DMS 273 treated with DMSO at 0.1 percent for 48 hours (cell line): ENCODE data around the gene MRPL39.

Experiments
- DNase-seq: peaks from one replicate; lab custom pipeline; 2025; lab: John Stamatoyannopoulos, UW

The MRPL39 gene

GRCh38 chr21:25614441-25614840 lies 7.2 kb upstream of the MRPL39 start:
- no peak for DNase-seq

GRCh38 chr21:25608044-25608737 lies 910 bp upstream of the MRPL39 start:
- DNase-seq = peak; percentile 35

- DNase-seq = no peak
These were observed 17.4 kb downstream of the MRPL39 start for GRCh38 chr21:25589887-25590286.

- no peak for DNase-seq
These were observed 20.5 kb downstream of the MRPL39 start for GRCh38 chr21:25586791-25587190.

GRCh38 chr21:25586326-25586725 lies 21.0 kb downstream of the MRPL39 start:
- no peak for DNase-seq

GRCh38 chr21:25584833-25585676 lies 22.2 kb downstream of the MRPL39 start:
- DNase-seq = no peak

GRCh38 chr21:25583370-25584130 lies 23.7 kb downstream of the MRPL39 start:
- DNase-seq = no peak

GRCh38 chr21:25582888-25583287 lies 24.4 kb downstream of the MRPL39 start:
- no peak for DNase-seq

GRCh38 chr21:25582164-25582790 lies 25.0 kb downstream of the MRPL39 start:
- DNase-seq = no peak

GRCh38 chr21:25581582-25581981 lies 25.7 kb downstream of the MRPL39 start:
- DNase-seq = no peak

GRCh38 chr21:25580912-25581260 lies 26.4 kb downstream of the MRPL39 start:
- DNase-seq = no peak

GRCh38 chr21:25579226-25580013 lies 27.9 kb downstream of the MRPL39 start:
- no peak for DNase-seq

- DNase-seq = no peak
These were observed 29.0 kb downstream of the MRPL39 start for GRCh38 chr21:25578056-25578961.

- DNase-seq = no peak
These were observed 29.7 kb downstream of the MRPL39 start for GRCh38 chr21:25577424-25578055.

GRCh38 chr21:25573409-25574206 lies 33.7 kb downstream of the MRPL39 start:
- DNase-seq = no peak

GRCh38 chr21:25572861-25573310 lies 34.4 kb downstream of the MRPL39 start:
- DNase-seq = no peak

GRCh38 chr21:25571726-25572121 lies 35.6 kb downstream of the MRPL39 start:
- no peak for DNase-seq

GRCh38 chr21:25569711-25570110 lies 37.6 kb downstream of the MRPL39 start:
- no peak for DNase-seq

- DNase-seq = no peak
These were observed 38.2 kb downstream of the MRPL39 start for GRCh38 chr21:25569084-25569483.
